Heart right ventricle (tissue), 16 donors: ENCODE results near the gene LCAT. TPM values are rescaled to one million over a fixed set of nuclear protein-coding genes. Genes with fewer than 3 reads are reported as not detected.
"Not testable (repeated sequence)": the region's sequence is repeated elsewhere in the genome, so short reads cannot be mapped to it uniquely, and the experiment has no call there.

ENCODE experiments used
- ATAC-seq, 8 donors: fragments of 200-7000 bp; cut with Tn5 transposase; one replicate each; pipeline ENCODE4 v1.9.1; 2020; ENCODE audit warnings: mild to moderate bottlenecking in 8 of 8, moderate library complexity in 8 of 8, moderate number of reproducible peaks in 1 of 8
- DNase-seq, 2 donors: peaks; one replicate each; pipeline ENCODE4 v3.0.0-alpha.2; 2020
- H3K27ac ChIP-seq, 10 donors: fragments of 200-600 bp; sonication (generic) in 2 of 10; one replicate each; pipeline versions ENCODE4 v1.5.0 to v1.8.0; 2020 to 2022; ENCODE audit warnings: mild to moderate bottlenecking in 3 of 10
- H3K27me3 ChIP-seq, 7 donors: fragments of 200-600 bp; one replicate each; pipeline ENCODE4 v1.8.0; 2021 to 2022; ENCODE audit warnings: mild to moderate bottlenecking in 2 of 7
- H3K36me3 ChIP-seq, 9 donors: fragments of 200-600 bp; sonication (generic) in 1 of 9; one replicate each; pipeline versions ENCODE4 v1.5.0 to v1.8.0; 2020 to 2022; ENCODE audit warnings: mild to moderate bottlenecking in 2 of 9
- H3K4me1 ChIP-seq, 9 donors: fragments of 200-600 bp; sonication (generic) in 1 of 9; one replicate each; pipeline versions ENCODE4 v1.5.0 to v1.8.0; 2020 to 2022; ENCODE audit warnings: mild to moderate bottlenecking in 4 of 9
- H3K4me3 ChIP-seq, 10 donors: fragments of 200-600 bp; sonication (generic) in 2 of 10; one replicate each; pipeline versions ENCODE4 v1.5.0 to v1.8.0; 2020 to 2022; ENCODE audit warnings: mild to moderate bottlenecking in 7 of 10, moderate library complexity in 2 of 10
- H3K9me3 ChIP-seq, 11 donors: fragments of 200-600 bp in 10 of 11; sonication (generic) in 2 of 11; one replicate each; pipeline versions ENCODE4 v1.5.0 to v1.8.0; 2013 to 2022; ENCODE audit warnings: mild to moderate bottlenecking in 2 of 11, control low read depth in 1 of 11, moderate library complexity in 1 of 11
- WGBS, 2 donors: extraction: QIAGEN DNeasy Blood & Tissue Kit; methylation state at CpG; one replicate each; pipeline ENCODE4 v1.1.7; 2013; ENCODE audit warnings: inconsistent platforms in 1 of 2; 5-methylcytosine and 5-hydroxymethylcytosine counted together
- intact Hi-C, 10 donors: fragments of 100-400 bp; cut with DNase I; formaldehyde crosslinking; loops; one replicate each; pipeline versions ENCODE4 v1.11.1 to v1.14.2; 2022
- polyA plus RNA-seq, 2 donors: library from polyadenylated mRNA; stranded (reverse); fragments of 200-250 nt; gene quantifications; one replicate each; pipeline ENCODE4 v1.2.3, GENCODE V29; 2013
- total RNA-seq, 10 donors: library from RNA; stranded (reverse); fragmentation: NEBNext Ultra II Directional in 3 of 10; extraction: Animal tissue kit (Norgen Biotek cat#: 25700) in 3 of 10; gene quantifications; one replicate each; pipeline versions ENCODE4 v1.2.1 to v1.2.4, GENCODE V29; 2021 to 2023
- TF ChIP-seq, protein P1 (sequence below), 9 donors: fragments of 200-600 bp; sonication (generic) in 2 of 9; IDR thresholded peaks; one replicate each; pipeline versions ENCODE4 v1.5.0 to v1.8.0; 2021 to 2022; ENCODE audit warnings: antibody characterized with exemption in 9 of 9, mild to moderate bottlenecking in 5 of 9, moderate library complexity in 1 of 9
- donor health status: Arrhythmogenic right ventricular cardiomyopathy.
- donor health status: ischemic (EF 13 %, LVEDD 7.1; RV severe dilation, severe dysfunction).
- donor health status: healthy with polysubstance abuse.
- donor health status: DM: no; HTN: yes; CAD: no.
- donor health status: DM: no; HTN: no; CAD: no.
- donor health status: ischemic (EF 25% LVEDD 6.9; RV normal size, moderate dysfunction).
- donor health status: ischemic (EF 25% LVEDD 5.7; RV mildly dilated, moderate dysfunction).
- donor health status: healthy.
- donor health status: DM: yes; HTN: yes; CAD: no.
- donor health status: Ischemic cardiomyopathy.
- donor health status: ischemic (EF 35%, LVEDD 5.7; RV mildly dilated, moderate dysfunction).
- donor health status: nonischemic (EF 11% LVEDD 7.7; RV severe dilation, severe dysfunction).
- donor health status: DM: yes; HTN: yes; CAD: no.
- donor health status: PGD.
- donor health status: ischemic (EF 29% LVEDD 5.4; RV normal size, mild dysfunction).
- donor health status: nonischemic (EF 23%, LVEDD 6.1; RV moderate dilation, normal function).

Gene LCAT
- total and polyA plus RNA-seq, 12 donors = 14.4 to 96.5 (median 20.6) TPM

DNA sequence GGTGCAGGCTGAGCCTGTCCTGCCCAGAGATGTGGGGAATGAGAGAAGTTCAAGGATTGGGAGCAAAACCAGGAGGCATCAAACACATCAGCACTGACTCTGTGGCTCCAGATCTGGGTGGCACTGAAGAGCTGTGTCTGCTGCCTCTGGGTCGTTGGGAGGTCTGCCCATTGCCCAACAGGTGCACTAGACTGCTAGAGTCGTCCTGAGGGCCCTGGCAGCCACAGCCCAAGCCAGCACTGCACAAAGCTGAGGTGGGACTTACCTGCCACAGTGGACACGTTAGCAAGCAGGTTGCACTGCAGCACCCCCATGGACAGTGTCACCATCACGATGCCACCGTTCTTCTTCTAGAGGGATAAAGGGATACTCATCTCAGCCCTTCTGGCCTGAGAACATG, 33.1 kb upstream of the LCAT start:
- DNase-seq (no peak), ATAC-seq (no peak)
- TF ChIP-seq, protein P1, sequence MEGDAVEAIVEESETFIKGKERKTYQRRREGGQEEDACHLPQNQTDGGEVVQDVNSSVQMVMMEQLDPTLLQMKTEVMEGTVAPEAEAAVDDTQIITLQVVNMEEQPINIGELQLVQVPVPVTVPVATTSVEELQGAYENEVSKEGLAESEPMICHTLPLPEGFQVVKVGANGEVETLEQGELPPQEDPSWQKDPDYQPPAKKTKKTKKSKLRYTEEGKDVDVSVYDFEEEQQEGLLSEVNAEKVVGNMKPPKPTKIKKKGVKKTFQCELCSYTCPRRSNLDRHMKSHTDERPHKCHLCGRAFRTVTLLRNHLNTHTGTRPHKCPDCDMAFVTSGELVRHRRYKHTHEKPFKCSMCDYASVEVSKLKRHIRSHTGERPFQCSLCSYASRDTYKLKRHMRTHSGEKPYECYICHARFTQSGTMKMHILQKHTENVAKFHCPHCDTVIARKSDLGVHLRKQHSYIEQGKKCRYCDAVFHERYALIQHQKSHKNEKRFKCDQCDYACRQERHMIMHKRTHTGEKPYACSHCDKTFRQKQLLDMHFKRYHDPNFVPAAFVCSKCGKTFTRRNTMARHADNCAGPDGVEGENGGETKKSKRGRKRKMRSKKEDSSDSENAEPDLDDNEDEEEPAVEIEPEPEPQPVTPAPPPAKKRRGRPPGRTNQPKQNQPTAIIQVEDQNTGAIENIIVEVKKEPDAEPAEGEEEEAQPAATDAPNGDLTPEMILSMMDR (IDR thresholded peaks at IDR 0.05) = no peak
- H3K27me3 ChIP-seq = peaks cover 0 to 8% (median 0%) of the 10 kb centered on the region in 7 donors
- 77 to 79% methylated on average over 5 of the region's 5 CpGs for WGBS, 2 donors
- no peaks in the 10 kb centered on the region for H3K4me1 ChIP-seq
- intact Hi-C loops = no loop called here
- no peaks in the 10 kb centered on the region for H3K9me3 ChIP-seq
- H3K36me3 ChIP-seq = no peaks in the 10 kb centered on the region
- no peak overlapping the region for H3K27ac ChIP-seq
- H3K4me3 ChIP-seq = no peak overlapping the region

DNA sequence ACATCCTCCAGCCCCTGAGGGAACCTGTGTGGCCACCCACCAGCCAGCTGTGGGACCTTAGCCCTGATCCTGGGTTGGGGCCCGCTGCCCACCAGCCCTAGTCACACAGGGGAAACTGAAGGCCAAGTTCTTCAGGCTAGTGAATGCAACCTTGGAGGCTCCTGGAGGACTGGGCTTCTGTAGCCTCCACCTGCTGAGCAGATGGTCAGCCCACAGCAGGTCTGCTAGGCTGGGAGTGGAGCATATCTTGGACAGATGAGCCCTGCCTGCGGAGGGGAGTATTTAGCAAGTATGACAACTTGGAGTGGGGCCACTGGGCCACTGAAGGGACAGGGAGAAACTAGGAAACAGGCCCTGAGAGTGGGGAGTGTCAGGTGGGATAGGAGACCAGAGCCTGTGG, 32.3 kb upstream of the LCAT start:
- TF ChIP-seq, protein P1 (IDR thresholded peaks at IDR 0.05) = no peak
- Histone ChIP-seq H3K27me3 (peaks cover 0 to 8% (median 0%) of the 10 kb centered on the region in 7 donors), H3K4me1 (no peaks in the 10 kb centered on the region), H3K36me3 (no peaks in the 10 kb centered on the region), H3K9me3 (no peaks in the 10 kb centered on the region), H3K27ac (no peak overlapping the region), H3K4me3 (no peak overlapping the region)
- ATAC-seq (no peak), DNase-seq (no peak)
- WGBS, 2 donors = 91% methylated on average over 2 of the region's 2 CpGs
- intact Hi-C loops = no loop called here

DNA sequence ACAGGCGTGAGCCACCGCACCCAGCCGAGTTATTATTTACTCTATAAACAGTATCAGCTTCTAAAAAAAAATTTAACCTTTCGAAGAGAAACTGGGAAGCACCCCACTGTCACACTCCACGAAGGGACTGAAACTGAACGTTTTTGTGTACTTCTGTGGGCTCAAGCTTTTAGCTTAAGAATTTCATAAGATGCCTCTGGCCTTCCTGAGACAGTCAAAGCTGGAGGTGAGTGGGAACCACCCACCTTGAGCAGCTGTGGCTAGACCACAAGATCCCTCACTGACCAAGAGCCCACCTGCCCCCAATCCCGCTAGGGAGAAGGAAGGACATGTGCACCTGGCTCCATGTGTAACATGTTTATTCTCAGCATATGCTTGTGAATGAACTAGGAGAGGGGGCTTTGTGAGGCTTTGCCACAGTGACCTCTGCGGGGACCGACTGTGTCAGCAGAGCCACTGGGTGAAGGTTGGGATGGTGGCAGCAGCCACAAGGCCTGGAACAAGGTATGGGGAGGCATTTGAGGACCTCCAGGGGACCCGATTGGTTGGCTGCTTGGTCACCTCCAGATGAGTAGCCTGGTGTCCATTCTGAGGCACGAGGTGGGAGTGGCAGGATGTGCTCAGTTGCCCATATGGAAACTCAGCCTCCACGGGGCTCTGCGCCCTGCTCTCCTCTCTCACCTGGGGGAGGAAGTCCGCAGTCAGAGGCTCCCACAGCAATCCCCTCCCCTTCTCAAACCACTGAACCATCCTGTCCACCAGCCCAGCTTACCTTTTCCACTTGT, 31.6 kb upstream of the LCAT start:
- Histone ChIP-seq H3K9me3 (no peaks in the 10 kb centered on the region), H3K27ac (no peak overlapping the region), H3K4me3 (no peak overlapping the region), H3K27me3 (peaks cover 0 to 7% (median 0%) of the 10 kb centered on the region in 7 donors), H3K4me1 (no peaks in the 10 kb centered on the region), H3K36me3 (no peaks in the 10 kb centered on the region)
- 81 to 85% methylated on average over 14 of the region's 14 CpGs for WGBS, 2 donors
- DNase-seq (no peak), ATAC-seq (no peak)
- TF ChIP-seq, protein P1 (IDR thresholded peaks at IDR 0.05) = no peak
- intact Hi-C loops = no loop called here

DNA sequence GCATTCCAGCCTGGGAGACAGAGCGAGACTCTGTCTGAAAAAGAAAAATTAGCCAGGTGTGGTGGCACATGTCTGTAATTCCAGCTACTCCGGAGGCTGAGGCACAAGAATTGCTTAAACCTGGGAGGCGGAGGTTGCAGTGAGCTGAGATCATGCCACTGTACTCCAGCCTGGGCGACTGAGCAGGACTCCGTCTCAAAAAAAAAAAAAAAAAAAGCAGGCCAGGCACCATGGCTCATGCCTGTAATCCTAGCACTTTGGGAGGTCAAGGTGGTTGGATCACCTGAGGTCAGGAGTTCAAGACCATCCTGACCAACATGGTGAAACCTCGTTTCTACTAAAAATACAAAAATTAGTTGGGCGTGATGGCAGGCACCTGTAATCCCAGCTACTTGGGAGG, 28.4 kb upstream of the LCAT start:
- H3K27ac ChIP-seq, H3K36me3 ChIP-seq, H3K4me3 ChIP-seq, H3K27me3 ChIP-seq, DNase-seq, intact Hi-C loops, ATAC-seq, H3K9me3 ChIP-seq: not testable (repeated sequence)
- H3K4me1 ChIP-seq = peaks cover 0 to 15% (median 1%) of the 10 kb centered on the region in 9 donors
- WGBS, 2 donors = 90 to 91% methylated on average over 7 of the region's 7 CpGs

DNA sequence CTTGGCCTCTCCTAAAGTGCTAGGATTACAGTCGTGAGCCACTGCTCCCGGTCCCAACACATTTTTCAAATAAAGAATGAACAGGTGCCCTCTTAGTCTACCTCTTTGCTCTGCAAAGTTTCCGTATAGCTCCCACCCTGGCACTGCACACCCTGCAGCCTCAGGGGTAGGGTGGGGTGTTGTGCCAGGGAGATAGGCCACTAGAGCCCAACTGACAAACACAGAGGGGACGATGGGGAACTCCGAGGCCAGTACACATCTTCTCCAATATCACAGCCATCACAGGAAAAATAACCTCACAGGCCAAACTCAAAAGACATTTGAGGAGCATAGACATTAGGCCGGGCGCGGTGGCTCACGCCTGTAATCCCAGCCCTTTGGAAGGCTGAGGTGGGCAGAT, 27.2 kb upstream of the LCAT start:
- 94 to 95% methylated on average over 9 of the region's 9 CpGs for WGBS, 2 donors
- DNase-seq = no peak

More for the DNA sequence above, 27.2 kb upstream of the LCAT start:
- peaks cover 9 to 27% (median 13%) of the 10 kb centered on the region in 9 donors for H3K4me1 ChIP-seq
- no peaks in the 10 kb centered on the region for H3K9me3 ChIP-seq
- no peaks in the 10 kb centered on the region for H3K27me3 ChIP-seq
- H3K4me3 ChIP-seq = no peak overlapping the region
- H3K27ac ChIP-seq = no peak overlapping the region
- intact Hi-C loops = no loop called here
- H3K36me3 ChIP-seq = no peaks in the 10 kb centered on the region
- TF ChIP-seq, protein P1 (IDR thresholded peaks at IDR 0.05) = no peak
- ATAC-seq = no peak
